ENCODE data around the gene SLC1A1.

GRCh38 chr9:4519604-4520003 is 29.3 kb downstream of the SLC1A1 start:
- TF ChIP-seq POLR2AphosphoS5 (IDR thresholded peaks at IDR 0.05; ENCODE audit: borderline replicate concordance, low read depth, low read length) (no peak), EZH2 (IDR thresholded peaks at IDR 0.05) (no peak), FOXP2 (optimal IDR thresholded peaks at IDR 0.05; ENCODE audit: control extremely low read depth, extremely low read length, insufficient read depth) (no peak)
